ENCODE data around the gene CELSR1. TPM values are rescaled to one million over a fixed set of nuclear protein-coding genes. Genes with fewer than 3 reads are reported as not detected.

Gene CELSR1
- total RNA-seq, 1 donor from 2014 or later, result 8.9 TPM

GRCh38 chr22:46515208-46516111 is 22.0 kb downstream of the CELSR1 start:
- DNase-seq, result no peak
- H3K36me3 ChIP-seq, result no peaks in the 10 kb centered on the region
- no peaks in the 10 kb centered on the region for H3K4me1 ChIP-seq
- H3K4me3 ChIP-seq, result no peak overlapping the region
- no peak overlapping the region for H3K27ac ChIP-seq (replicated peaks)
- TF ChIP-seq, protein P1, sequence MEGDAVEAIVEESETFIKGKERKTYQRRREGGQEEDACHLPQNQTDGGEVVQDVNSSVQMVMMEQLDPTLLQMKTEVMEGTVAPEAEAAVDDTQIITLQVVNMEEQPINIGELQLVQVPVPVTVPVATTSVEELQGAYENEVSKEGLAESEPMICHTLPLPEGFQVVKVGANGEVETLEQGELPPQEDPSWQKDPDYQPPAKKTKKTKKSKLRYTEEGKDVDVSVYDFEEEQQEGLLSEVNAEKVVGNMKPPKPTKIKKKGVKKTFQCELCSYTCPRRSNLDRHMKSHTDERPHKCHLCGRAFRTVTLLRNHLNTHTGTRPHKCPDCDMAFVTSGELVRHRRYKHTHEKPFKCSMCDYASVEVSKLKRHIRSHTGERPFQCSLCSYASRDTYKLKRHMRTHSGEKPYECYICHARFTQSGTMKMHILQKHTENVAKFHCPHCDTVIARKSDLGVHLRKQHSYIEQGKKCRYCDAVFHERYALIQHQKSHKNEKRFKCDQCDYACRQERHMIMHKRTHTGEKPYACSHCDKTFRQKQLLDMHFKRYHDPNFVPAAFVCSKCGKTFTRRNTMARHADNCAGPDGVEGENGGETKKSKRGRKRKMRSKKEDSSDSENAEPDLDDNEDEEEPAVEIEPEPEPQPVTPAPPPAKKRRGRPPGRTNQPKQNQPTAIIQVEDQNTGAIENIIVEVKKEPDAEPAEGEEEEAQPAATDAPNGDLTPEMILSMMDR (IDR thresholded peaks at IDR 0.05; ENCODE audit: borderline replicate concordance), result no peak
- H3K9me3 ChIP-seq (replicated peaks), result no peaks in the 10 kb centered on the region
- H3K27me3 ChIP-seq (ENCODE audit: low read depth), result no peaks in the 10 kb centered on the region
- intact Hi-C loops (cut with micrococcal nuclease), result no loop called here

DNA sequence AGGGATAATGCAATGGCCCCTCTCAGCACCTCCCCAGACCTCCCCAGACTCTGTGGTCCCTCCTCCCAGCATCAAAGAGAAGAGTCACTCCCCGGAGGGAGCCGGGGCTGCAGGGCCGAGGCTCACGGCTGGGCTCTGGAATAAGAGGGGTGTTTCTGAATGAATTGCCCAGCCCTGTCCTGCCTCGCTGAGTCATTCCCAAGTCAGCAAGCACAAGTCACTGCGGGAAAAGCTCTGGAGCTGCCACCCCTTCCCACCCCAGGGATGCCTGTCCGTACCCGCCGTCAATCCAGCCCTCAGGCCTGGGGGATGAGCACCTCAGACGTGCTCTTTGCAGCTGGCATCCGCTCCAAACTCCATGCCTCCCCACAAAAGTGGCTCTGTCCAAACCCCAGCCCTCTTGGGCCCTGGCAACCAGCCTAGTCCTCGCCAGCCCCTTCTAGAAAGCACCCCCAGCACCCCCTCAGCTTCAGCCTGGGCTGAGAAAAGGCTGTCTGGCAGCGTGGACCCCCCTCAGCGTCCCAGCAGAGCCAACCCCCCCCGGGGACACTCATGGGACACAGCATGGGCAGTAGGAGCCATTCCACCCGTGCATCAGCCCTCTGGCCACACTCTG is 22.7 kb downstream of the CELSR1 start:
- no peaks in the 10 kb centered on the region for H3K9me3 ChIP-seq (replicated peaks)
- TF ChIP-seq, protein P1 (IDR thresholded peaks at IDR 0.05; ENCODE audit: borderline replicate concordance), result no peak
- no peak overlapping the region for H3K27ac ChIP-seq (replicated peaks)
- H3K4me1 ChIP-seq, result no peaks in the 10 kb centered on the region
- no peaks in the 10 kb centered on the region for H3K27me3 ChIP-seq (ENCODE audit: low read depth)
- no peaks in the 10 kb centered on the region for H3K36me3 ChIP-seq
- intact Hi-C loops (cut with micrococcal nuclease), result no loop called here
- no peak for DNase-seq
- H3K4me3 ChIP-seq, result no peak overlapping the region

GRCh38 chr22:46513908-46514550 is 23.4 kb downstream of the CELSR1 start:
- TF ChIP-seq, protein P1 (IDR thresholded peaks at IDR 0.05; ENCODE audit: borderline replicate concordance), result no peak
- intact Hi-C loops (cut with micrococcal nuclease), result no loop called here
- no peak for DNase-seq
- Histone ChIP-seq H3K9me3 (replicated peaks) (no peaks in the 10 kb centered on the region), H3K27ac (replicated peaks) (no peak overlapping the region), H3K36me3 (no peaks in the 10 kb centered on the region), H3K4me1 (no peaks in the 10 kb centered on the region), H3K4me3 (no peak overlapping the region), H3K27me3 (ENCODE audit: low read depth) (peaks cover under 1% of the 10 kb centered on the region)

- no peaks in the 10 kb centered on the region for H3K4me1 ChIP-seq
- no peak overlapping the region for H3K4me3 ChIP-seq
- DNase-seq, result no peak
- H3K36me3 ChIP-seq, result no peaks in the 10 kb centered on the region
- peaks cover 14% of the 10 kb centered on the region for H3K27me3 ChIP-seq (ENCODE audit: low read depth)
- TF ChIP-seq, protein P1 (IDR thresholded peaks at IDR 0.05; ENCODE audit: borderline replicate concordance), result no peak
- no peak overlapping the region for H3K27ac ChIP-seq (replicated peaks)
- no peaks in the 10 kb centered on the region for H3K9me3 ChIP-seq (replicated peaks)
- intact Hi-C loops (cut with micrococcal nuclease), result no loop called here
Measured at GRCh38 chr22:46512683-46513082, 24.7 kb downstream of the CELSR1 start.

DNA sequence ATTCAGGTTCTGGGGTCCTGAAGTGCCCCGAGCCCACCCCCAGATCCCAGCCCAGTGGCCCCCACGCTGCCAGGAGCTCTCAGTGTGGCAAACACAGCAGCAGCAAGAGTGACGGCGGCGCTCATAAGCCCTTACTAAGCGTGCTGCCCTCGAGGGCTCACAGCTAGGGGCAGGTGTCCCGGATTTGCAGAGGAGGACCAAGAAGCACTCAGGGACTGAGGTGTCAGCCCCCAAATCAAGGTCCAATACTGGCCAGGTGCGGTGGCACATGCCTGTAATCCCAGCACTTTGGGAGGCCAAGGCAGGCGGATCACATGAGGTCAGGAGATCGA is 25.4 kb downstream of the CELSR1 start:
- H3K4me3 ChIP-seq, result no peak overlapping the region
- intact Hi-C loops (cut with micrococcal nuclease), result no loop called here
- no peaks in the 10 kb centered on the region for H3K9me3 ChIP-seq (replicated peaks)
- no peak for DNase-seq
- peaks cover 20% of the 10 kb centered on the region for H3K27me3 ChIP-seq (ENCODE audit: low read depth)
- no peaks in the 10 kb centered on the region for H3K4me1 ChIP-seq
- TF ChIP-seq, protein P1 (IDR thresholded peaks at IDR 0.05; ENCODE audit: borderline replicate concordance), result no peak
- H3K27ac ChIP-seq (replicated peaks), result no peak overlapping the region
- no peaks in the 10 kb centered on the region for H3K36me3 ChIP-seq
